ENCODE measurements around the gene USP2.

The USP2 gene

DNA sequence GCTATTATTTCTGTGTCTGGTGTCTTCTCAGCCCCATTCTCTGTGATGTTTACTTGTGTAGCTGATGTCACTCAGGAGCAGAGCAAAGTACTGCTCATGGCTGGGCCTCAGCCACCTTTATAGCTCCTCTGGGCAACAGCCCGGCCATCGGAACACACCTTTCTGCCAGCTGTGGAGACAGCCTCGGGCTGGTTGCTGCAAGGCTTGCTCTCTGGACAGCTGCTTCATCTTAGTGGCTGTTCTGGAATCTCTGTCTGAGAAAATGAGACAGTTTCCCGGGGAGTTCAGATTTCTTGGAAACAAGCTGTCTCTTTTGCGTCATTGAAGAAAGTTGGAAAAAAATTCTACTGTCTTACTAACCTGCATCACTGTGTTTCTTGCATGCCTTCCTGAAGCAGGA is 21.5 kb upstream of the USP2 start:
- no peak for DNase-seq (ENCODE audit: extremely low spot score)
- POLR2A ChIA-PET, result no interaction called here
- no peak for TF ChIP-seq FOXK2 (IDR thresholded peaks at IDR 0.05)
- CTCF ChIA-PET, result no interaction called here

DNA sequence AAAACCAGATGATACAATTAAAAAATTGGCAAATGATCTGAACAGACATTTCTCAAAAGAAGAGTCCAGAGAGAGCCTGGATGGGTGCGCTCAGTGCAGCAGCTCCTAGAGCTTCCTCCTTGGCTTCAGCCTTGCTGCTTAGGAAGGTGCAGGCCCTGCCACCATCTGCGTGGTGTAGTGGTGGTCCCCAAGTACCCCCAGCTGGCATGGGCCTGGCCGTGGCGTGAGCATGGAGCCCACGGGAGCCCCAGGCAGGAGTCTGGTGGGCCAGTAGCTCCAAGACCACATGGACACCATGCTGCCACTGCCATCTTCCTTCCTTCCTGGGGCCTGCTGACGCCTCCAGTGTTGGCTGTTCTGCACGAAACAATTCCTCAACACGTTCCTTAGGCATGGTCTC is 21.0 kb upstream of the USP2 start:
- ChIA-PET CTCF (no interaction called here), POLR2A (no interaction called here)
- no peak for DNase-seq (ENCODE audit: extremely low spot score)
- no peak for TF ChIP-seq FOXK2 (IDR thresholded peaks at IDR 0.05)
- no peak for TF ChIP-seq SP1 (IDR thresholded peaks at IDR 0.05)
- no peak for TF ChIP-seq BHLHE40 (IDR thresholded peaks at IDR 0.05; ENCODE audit: borderline replicate concordance)
- no peak for TF ChIP-seq FOXM1 (IDR thresholded peaks at IDR 0.05; ENCODE audit: borderline replicate concordance)
- no peak for TF ChIP-seq ZNF384 (IDR thresholded peaks at IDR 0.05)
- TF ChIP-seq CTBP1 (IDR thresholded peaks at IDR 0.05; ENCODE audit: borderline replicate concordance), result no peak
- no peak for TF ChIP-seq FOXA1 (IDR thresholded peaks at IDR 0.05)
- TF ChIP-seq ELF4 (IDR thresholded peaks at IDR 0.05), result no peak
- no peak for TF ChIP-seq TARDBP (IDR thresholded peaks at IDR 0.05)
- TF ChIP-seq LEF1 (IDR thresholded peaks at IDR 0.05; ENCODE audit: borderline replicate concordance), result no peak
- TF ChIP-seq SUZ12 (IDR thresholded peaks at IDR 0.05), result no peak
- no peak for TF ChIP-seq ARNT (IDR thresholded peaks at IDR 0.05)

DNA sequence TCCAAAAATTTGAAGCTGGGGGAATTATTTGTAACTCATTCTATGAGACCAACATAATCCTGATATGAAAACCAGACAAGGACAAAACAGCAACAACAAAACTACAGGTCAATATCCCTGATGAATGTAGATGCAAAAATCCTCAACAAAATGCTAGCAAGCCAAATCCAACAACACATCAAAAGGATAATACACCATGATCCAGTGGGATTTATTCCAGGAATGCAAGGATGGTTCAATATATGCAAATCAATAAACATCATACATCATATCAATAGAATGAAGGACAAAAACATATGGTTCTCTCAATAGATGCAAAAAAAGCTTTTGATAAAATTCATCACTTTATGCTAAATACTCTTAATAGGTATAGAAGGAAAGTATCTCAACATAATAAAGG is 19.4 kb upstream of the USP2 start:
- POLR2A ChIA-PET, result no interaction called here
- no peak for TF ChIP-seq FOXM1 (IDR thresholded peaks at IDR 0.05; ENCODE audit: borderline replicate concordance)
- no peak for TF ChIP-seq L3MBTL2 (conservative IDR thresholded peaks at IDR 0.05)
- no peak for TF ChIP-seq LEF1 (IDR thresholded peaks at IDR 0.05; ENCODE audit: borderline replicate concordance)
- TF ChIP-seq ARNT (IDR thresholded peaks at IDR 0.05), result no peak
- TF ChIP-seq BHLHE40 (IDR thresholded peaks at IDR 0.05; ENCODE audit: borderline replicate concordance), result no peak
- no peak for TF ChIP-seq FOXK2 (IDR thresholded peaks at IDR 0.05)
- TF ChIP-seq SP1 (IDR thresholded peaks at IDR 0.05), result no peak
- no peak for TF ChIP-seq NFRKB (IDR thresholded peaks at IDR 0.05)
- no peak for TF ChIP-seq SUZ12 (IDR thresholded peaks at IDR 0.05)
- TF ChIP-seq TARDBP (IDR thresholded peaks at IDR 0.05), result no peak
- CTCF ChIA-PET, result no interaction called here
- DNase-seq (ENCODE audit: extremely low spot score), result no peak

DNA sequence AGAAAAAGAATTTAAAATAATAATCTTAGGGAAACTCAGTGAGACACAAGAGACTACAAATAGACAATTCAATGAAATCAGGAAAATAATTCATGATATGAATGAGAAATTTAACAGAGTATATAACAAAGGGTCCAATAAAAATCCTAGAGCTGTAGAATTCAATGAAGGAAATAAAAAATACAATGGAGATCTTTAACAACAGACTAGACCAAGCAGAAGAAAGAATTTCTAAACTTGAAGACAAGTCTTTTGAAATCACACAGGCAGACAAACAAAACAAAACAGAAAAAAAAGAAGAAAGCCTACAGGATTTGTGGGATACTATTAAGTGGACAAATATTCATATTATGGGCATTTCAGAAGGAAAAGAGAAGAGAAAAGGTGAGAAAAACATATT is 16.2 kb upstream of the USP2 start:
- ChIA-PET POLR2A (no interaction called here), CTCF (no interaction called here)
- DNase-seq (ENCODE audit: extremely low spot score), result no peak
- TF ChIP-seq TARDBP (IDR thresholded peaks at IDR 0.05) (no peak), FOXK2 (IDR thresholded peaks at IDR 0.05) (no peak), HDGF (IDR thresholded peaks at IDR 0.05; ENCODE audit: borderline replicate concordance) (no peak), CTBP1 (IDR thresholded peaks at IDR 0.05; ENCODE audit: borderline replicate concordance) (no peak), SUZ12 (IDR thresholded peaks at IDR 0.05) (no peak), LEF1 (IDR thresholded peaks at IDR 0.05; ENCODE audit: borderline replicate concordance) (no peak), SP1 (IDR thresholded peaks at IDR 0.05) (no peak), L3MBTL2 (conservative IDR thresholded peaks at IDR 0.05) (no peak), ZNF384 (IDR thresholded peaks at IDR 0.05) (no peak), FOXM1 (IDR thresholded peaks at IDR 0.05; ENCODE audit: borderline replicate concordance) (no peak), BHLHE40 (IDR thresholded peaks at IDR 0.05; ENCODE audit: borderline replicate concordance) (no peak), ELF4 (IDR thresholded peaks at IDR 0.05) (no peak), FOXA1 (IDR thresholded peaks at IDR 0.05) (no peak), NFRKB (IDR thresholded peaks at IDR 0.05) (no peak), ARNT (IDR thresholded peaks at IDR 0.05) (no peak)
- TF ChIP-seq, protein P1, sequence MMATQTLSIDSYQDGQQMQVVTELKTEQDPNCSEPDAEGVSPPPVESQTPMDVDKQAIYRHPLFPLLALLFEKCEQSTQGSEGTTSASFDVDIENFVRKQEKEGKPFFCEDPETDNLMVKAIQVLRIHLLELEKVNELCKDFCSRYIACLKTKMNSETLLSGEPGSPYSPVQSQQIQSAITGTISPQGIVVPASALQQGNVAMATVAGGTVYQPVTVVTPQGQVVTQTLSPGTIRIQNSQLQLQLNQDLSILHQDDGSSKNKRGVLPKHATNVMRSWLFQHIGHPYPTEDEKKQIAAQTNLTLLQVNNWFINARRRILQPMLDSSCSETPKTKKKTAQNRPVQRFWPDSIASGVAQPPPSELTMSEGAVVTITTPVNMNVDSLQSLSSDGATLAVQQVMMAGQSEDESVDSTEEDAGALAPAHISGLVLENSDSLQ (IDR thresholded peaks at IDR 0.05), result no peak

DNA sequence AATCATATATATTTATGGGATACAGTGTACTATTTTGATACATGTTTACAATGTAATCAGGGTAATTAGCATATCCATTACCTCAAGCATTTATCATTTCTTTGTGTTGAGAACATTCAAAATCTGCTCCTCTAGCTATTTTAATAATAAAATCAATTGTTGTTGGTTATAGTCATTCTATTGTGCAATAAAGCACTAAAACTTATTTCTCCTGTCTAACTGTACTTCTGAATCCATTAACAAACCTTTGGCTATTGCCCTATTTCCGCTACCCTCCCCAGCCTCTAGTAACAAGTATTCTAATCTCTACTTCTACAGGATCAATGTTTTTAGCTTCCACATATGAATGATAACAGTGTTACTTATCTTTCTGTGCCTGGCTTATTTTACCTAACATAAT is 15.3 kb upstream of the USP2 start:
- TF ChIP-seq ZNF384 (IDR thresholded peaks at IDR 0.05), result no peak
- TF ChIP-seq, protein P1 (IDR thresholded peaks at IDR 0.05), result no peak
- no peak for TF ChIP-seq FOXK2 (IDR thresholded peaks at IDR 0.05)
- TF ChIP-seq TARDBP (IDR thresholded peaks at IDR 0.05), result no peak
- TF ChIP-seq L3MBTL2 (conservative IDR thresholded peaks at IDR 0.05), result no peak
- no peak for TF ChIP-seq SP1 (IDR thresholded peaks at IDR 0.05)
- no peak for TF ChIP-seq LEF1 (IDR thresholded peaks at IDR 0.05; ENCODE audit: borderline replicate concordance)
- no peak for TF ChIP-seq ELF4 (IDR thresholded peaks at IDR 0.05)
- no peak for TF ChIP-seq CTBP1 (IDR thresholded peaks at IDR 0.05; ENCODE audit: borderline replicate concordance)
- TF ChIP-seq SUZ12 (IDR thresholded peaks at IDR 0.05), result no peak
- TF ChIP-seq FOXM1 (IDR thresholded peaks at IDR 0.05; ENCODE audit: borderline replicate concordance), result no peak
- TF ChIP-seq HDGF (IDR thresholded peaks at IDR 0.05; ENCODE audit: borderline replicate concordance), result no peak
- TF ChIP-seq ARNT (IDR thresholded peaks at IDR 0.05), result no peak
- no peak for TF ChIP-seq FOXA1 (IDR thresholded peaks at IDR 0.05)
- TF ChIP-seq BHLHE40 (IDR thresholded peaks at IDR 0.05; ENCODE audit: borderline replicate concordance), result no peak
- no peak for TF ChIP-seq NFRKB (IDR thresholded peaks at IDR 0.05)
- ChIA-PET CTCF (interaction anchor here (0.7 kb wide), 1 partner anchor 83 kb away, joined by 4 read pairs; no protein-coding TSS in a partner anchor), POLR2A (no interaction called here)
- no peak for DNase-seq (ENCODE audit: extremely low spot score)

DNA sequence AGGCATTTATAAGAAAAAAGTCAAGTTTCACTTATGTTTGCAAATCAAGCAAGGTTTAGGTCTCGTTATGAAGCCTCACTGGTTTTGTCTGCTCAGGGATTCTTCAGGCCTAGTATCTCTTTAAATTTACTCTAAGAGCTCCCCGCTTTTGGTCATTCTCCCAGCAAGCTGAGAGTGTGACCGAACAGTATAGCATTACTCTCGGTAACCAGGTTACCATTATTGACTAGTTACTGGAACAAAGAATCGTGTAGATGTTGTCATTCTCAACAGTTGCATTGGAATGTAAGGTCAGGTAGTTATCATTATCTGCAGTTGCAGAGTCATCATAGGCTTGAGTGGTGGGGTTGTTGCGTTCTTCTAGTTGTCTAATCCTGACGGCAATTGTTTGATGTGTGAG is 9.8 kb upstream of the USP2 start:
- TF ChIP-seq, protein P1 (IDR thresholded peaks at IDR 0.05), result no peak
- no peak for TF ChIP-seq FOXA1 (IDR thresholded peaks at IDR 0.05)
- no peak for TF ChIP-seq TARDBP (IDR thresholded peaks at IDR 0.05)
- no peak for TF ChIP-seq SUZ12 (IDR thresholded peaks at IDR 0.05)
- no peak for TF ChIP-seq LEF1 (IDR thresholded peaks at IDR 0.05; ENCODE audit: borderline replicate concordance)
- TF ChIP-seq L3MBTL2 (conservative IDR thresholded peaks at IDR 0.05), result no peak
- TF ChIP-seq ZNF384 (IDR thresholded peaks at IDR 0.05), result no peak
- no peak for TF ChIP-seq HDGF (IDR thresholded peaks at IDR 0.05; ENCODE audit: borderline replicate concordance)
- TF ChIP-seq CTBP1 (IDR thresholded peaks at IDR 0.05; ENCODE audit: borderline replicate concordance), result no peak
- TF ChIP-seq FOXK2 (IDR thresholded peaks at IDR 0.05), result no peak
- no peak for TF ChIP-seq BHLHE40 (IDR thresholded peaks at IDR 0.05; ENCODE audit: borderline replicate concordance)
- no peak for TF ChIP-seq SP1 (IDR thresholded peaks at IDR 0.05)
- CTCF ChIA-PET, result interaction anchor here (0.7 to 1.1 kb wide), 2 partner anchors 10 to 12 kb away, joined by 3 read pairs; no protein-coding TSS in a partner anchor
- peak; percentile 1 for DNase-seq (ENCODE audit: extremely low spot score)
- POLR2A ChIA-PET, result no interaction called here
